Omental fat pad (tissue), 4 donors: Measurements from ENCODE around the gene PLCXD3. TPM values are rescaled to one million over a fixed set of nuclear protein-coding genes. Genes with fewer than 3 reads are reported as not detected.

ENCODE experiments used
- ATAC-seq: fragments of 150-250 bp; one replicate; pipeline ENCODE4 v1.9.1; 2016; ENCODE audit warnings: mild to moderate bottlenecking, moderate library complexity; ENCODE audit not compliant: low FRiP score
- DNase-seq: peaks from one replicate; pipeline ENCODE4 v3.0.0-alpha.2; 2019; ENCODE audit warnings: low spot score
- total RNA-seq, 4 donors: library from RNA; depleted of rRNA; stranded (reverse); fragments of >200 nt; gene quantifications; one replicate each; pipeline ENCODE4 v1.1.0, GENCODE V29; 2016
- TF ChIP-seq, protein P1 (sequence below), 3 donors: fragments of 450-650 bp; IDR thresholded peaks; one replicate each; pipeline ENCODE4 v1.5.1; 2016 to 2017; ENCODE audit warnings: antibody characterized with exemption in 3 of 3, mild to moderate bottlenecking in 3 of 3, moderate library complexity in 2 of 3

Gene PLCXD3
- total RNA-seq, 4 donors from 2014 or later = 2.5 to 12.1 (median 6.4) TPM

DNA sequence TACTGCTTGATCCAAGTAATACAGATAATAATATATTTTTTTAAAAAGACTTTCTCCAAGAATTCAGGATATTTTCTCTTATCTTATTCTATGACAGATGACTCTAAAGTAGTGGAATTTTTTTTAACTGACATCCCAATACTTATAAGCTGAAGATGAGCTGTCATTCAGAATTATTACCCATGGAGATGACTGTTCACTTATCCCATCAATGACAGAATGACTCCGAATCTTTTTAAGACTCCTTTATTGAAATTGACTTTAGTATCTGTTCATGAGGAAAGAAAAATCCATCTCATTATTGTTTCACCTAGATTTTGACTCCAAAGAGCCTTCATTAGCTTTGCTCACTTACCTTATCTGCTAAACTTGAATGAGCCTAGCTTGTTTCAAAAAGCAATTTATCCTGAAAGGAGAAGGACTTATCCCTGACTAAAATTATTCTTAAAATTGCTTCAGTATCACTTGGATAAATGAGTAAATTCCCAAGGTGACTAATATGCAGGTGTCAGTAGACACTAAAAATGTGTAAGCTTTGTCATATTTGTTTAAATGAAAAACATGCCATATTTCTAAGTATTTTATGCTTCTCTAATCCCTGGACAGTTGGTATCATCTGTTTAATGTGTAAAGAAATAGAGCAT, 146.9 kb downstream of the PLCXD3 start:
- TF ChIP-seq, protein P1, sequence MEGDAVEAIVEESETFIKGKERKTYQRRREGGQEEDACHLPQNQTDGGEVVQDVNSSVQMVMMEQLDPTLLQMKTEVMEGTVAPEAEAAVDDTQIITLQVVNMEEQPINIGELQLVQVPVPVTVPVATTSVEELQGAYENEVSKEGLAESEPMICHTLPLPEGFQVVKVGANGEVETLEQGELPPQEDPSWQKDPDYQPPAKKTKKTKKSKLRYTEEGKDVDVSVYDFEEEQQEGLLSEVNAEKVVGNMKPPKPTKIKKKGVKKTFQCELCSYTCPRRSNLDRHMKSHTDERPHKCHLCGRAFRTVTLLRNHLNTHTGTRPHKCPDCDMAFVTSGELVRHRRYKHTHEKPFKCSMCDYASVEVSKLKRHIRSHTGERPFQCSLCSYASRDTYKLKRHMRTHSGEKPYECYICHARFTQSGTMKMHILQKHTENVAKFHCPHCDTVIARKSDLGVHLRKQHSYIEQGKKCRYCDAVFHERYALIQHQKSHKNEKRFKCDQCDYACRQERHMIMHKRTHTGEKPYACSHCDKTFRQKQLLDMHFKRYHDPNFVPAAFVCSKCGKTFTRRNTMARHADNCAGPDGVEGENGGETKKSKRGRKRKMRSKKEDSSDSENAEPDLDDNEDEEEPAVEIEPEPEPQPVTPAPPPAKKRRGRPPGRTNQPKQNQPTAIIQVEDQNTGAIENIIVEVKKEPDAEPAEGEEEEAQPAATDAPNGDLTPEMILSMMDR (IDR thresholded peaks at IDR 0.05) = no peak
- ATAC-seq = no peak
- DNase-seq = no peak

DNA sequence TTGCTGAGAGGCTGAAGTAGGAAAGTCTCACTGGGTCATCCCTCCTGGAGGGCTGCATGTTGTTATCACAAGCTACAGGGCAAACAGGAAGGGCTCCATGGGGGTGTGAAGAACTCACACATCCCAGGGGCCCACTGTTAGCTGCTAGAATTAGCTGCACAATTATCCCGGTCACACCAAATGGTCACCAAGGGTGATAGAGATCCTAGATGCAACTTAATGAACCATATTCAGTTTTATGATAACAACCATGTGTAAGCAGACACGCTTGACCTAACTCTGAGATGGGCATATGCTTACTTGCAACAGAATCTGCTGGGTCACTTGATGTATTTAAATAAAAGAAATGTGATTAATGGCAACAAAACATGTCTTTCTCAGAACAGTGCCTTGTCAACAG, 153.6 kb downstream of the PLCXD3 start:
- TF ChIP-seq, protein P1 (IDR thresholded peaks at IDR 0.05) = no peak
- DNase-seq (no peak), ATAC-seq (no peak)

DNA sequence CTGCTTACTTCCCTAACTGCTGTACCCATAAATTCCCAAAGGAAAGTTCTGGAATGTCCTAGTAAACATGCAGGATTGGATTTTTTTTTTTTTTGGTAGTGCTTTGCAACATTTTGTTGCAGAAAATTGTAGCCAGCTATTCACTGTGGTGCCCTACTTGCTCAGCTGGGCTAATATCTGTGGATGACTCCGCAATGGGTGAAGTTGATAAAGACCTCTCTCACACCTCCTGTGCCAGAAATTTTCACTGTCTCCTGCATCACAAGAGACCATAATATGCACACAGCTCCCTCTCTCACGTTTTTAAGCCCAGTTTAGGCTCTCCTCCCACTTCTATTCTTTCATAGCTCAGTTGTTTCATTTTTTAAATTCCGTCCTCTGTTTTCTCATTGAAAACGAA, 160.6 kb downstream of the PLCXD3 start:
- no peak for DNase-seq

DNA sequence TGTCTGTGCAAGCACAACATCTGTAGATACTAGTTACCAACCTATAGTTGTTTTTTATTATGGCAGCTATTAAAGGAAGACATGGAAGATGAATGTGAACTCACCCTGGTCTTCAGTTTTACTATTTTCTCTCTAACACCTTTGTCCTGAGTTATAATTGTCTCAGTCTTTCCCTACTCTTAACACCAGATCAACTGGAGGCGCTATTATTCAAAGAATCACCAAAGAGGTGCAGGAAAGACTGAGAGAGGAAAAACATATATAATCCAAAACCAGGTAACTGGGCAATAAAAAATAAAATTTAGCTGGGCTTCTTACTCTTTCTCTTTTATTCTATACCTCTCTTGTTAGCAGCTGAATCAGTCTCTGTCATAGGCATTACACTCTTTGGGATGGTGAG, 162.8 kb downstream of the PLCXD3 start:
- ATAC-seq (no peak), DNase-seq (no peak)
- TF ChIP-seq, protein P1 (IDR thresholded peaks at IDR 0.05) = no peak

More for the DNA sequence above, 160.6 kb downstream of the PLCXD3 start:
- TF ChIP-seq, protein P1 (IDR thresholded peaks at IDR 0.05) = no peak
- ATAC-seq = no peak

DNA sequence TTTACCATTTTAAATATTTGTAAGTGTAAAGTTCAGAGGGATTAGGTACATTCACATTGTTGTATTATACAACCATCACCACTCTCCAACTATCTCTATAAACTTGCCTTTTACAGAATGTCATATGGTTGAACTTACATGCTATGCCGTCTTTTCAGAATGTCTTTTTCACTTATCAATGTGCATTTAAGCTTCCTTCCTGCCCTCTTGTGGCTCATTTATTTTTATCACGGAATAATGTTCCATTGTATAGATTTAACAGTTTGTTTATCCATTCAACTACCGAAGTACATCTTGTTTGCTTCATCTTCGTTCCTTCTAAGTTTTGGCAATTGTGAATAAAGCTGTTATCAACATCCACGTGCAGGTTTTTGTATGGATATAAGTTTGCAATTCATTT, 163.8 kb downstream of the PLCXD3 start:
- ATAC-seq = no peak
- TF ChIP-seq, protein P1 (IDR thresholded peaks at IDR 0.05) = no peak

DNA sequence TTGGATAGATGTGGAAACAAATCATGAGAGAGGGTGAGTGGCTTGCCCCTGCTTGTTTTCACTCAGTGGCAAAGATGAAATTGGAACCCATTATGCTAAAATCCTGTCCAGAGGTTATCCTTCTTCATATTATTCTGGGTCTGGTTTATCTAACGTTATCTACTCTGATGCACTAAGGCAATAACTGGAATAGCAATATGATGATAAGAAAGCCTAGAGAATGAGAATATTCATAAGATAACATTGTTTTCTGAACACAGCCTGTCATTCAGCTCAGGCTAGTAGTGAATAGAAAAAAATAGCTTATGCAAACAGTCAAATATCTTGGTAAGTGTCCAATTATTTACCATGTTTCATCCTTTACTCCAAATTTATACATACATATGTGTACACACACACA, 165.1 kb downstream of the PLCXD3 start:
- TF ChIP-seq, protein P1 (IDR thresholded peaks at IDR 0.05) = no peak
- no peak for DNase-seq
- ATAC-seq = no peak

More for the DNA sequence above, 163.8 kb downstream of the PLCXD3 start:
- no peak for DNase-seq

DNA sequence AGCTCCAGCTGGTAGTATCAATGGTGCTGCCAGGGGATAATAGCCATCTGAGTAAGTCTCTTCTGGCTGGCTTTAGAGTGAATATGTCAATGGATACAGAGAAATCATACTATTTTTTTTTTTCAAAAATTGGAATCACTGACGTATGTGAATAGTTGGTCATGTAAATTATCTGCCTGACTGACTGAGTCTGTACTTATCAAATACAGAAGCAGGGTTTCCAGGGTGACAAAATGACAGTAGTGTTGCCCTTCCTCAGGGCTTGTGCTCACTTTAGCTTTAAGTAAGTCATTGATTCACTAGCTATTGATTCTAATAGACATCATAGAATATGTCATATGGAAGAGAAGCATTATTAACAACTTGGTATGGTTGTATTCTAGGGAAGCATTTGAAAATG, 171.1 kb downstream of the PLCXD3 start:
- DNase-seq = no peak
- TF ChIP-seq, protein P1 (IDR thresholded peaks at IDR 0.05) = no peak
- no peak for ATAC-seq
